Astrocyte (in vitro differentiated cells and primary cell): ENCODE measurements around the gene HSPB3.

ENCODE experiments used
- CTCF ChIP-seq: IDR thresholded peaks from 2 replicates; pipeline ENCODE4 v1.5.1; 2011; ENCODE audit warnings: low read depth, mild to moderate bottlenecking, inconsistent platforms, low read length, moderate library complexity; ENCODE audit not compliant: insufficient read depth
- EZH2 ChIP-seq: IDR thresholded peaks from 2 replicates; pipeline ENCODE4 v1.6.1; 2012; ENCODE audit warnings: mild to moderate bottlenecking, low read length, inconsistent platforms; ENCODE audit not compliant: insufficient read depth

GRCh38 chr5:54471398-54471797 lies 15.9 kb downstream of the HSPB3 start:
- TF ChIP-seq CTCF (no peak), EZH2 (no peak)
